NCI-H1436 treated with DMSO at 0.1 percent for 48 hours (cell line): Measurements from ENCODE around the gene CDH2.
"Not testable (repeated sequence)": the region's sequence is repeated elsewhere in the genome, so short reads cannot be mapped to it uniquely, and the experiment has no call there.

Experiments used
- DNase-seq: peaks from one replicate; lab custom pipeline; 2025; lab: John Stamatoyannopoulos, UW

The CDH2 gene

GRCh38 chr18:27921392-27921791, 255.5 kb downstream of the CDH2 start:
- no peak for DNase-seq

- no peak for DNase-seq
Observed at GRCh38 chr18:27920836-27921235, 256.1 kb downstream of the CDH2 start.

- not testable (repeated sequence) for DNase-seq
Observed at GRCh38 chr18:27906189-27906588, 270.7 kb downstream of the CDH2 start.

GRCh38 chr18:27903906-27904305, 273.0 kb downstream of the CDH2 start:
- no peak for DNase-seq

- no peak for DNase-seq
Observed at GRCh38 chr18:27901424-27902226, 275.3 kb downstream of the CDH2 start.
